ENCODE measurements around the gene ARHGAP40.

ARHGAP40 gene

DNA sequence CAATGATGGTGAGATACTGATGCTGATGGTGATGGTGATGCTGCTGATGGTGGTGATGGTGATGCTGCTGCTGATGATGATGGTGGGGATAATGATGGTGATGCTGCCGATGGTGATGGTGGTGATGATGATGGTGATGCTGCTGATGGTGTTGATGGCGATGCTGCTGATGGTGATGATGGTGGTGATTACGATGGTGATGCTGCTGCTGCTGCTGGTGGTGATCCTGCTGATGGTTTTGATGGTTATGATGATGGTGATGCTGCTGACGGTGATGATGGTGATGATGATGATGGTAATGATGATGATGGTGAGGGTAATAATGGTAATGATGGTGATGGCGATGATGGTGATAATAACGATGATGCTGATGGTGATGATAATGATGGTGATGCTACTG is 50.0 kb downstream of the ARHGAP40 start:
- no peak for DNase-seq (ENCODE audit: low read depth)

DNA sequence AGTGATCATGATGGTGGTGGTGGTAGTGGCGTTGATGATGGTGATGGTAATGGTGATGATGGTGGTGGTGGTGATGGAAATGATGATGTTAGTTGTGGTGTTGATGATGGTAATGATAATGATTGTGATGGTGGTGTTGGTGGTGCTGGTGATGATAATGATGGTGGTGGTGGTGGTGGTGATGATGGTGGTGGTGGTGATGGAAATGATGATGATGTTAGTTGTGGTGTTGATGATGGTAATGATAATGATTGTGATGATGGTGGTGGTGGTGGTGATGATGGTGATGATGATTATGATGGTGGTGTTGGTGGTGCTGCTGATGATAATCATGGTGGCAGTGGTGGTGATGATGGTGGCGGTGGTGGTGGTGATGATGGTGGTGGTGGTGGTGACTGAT is 51.4 kb downstream of the ARHGAP40 start:
- DNase-seq (ENCODE audit: low read depth) = no peak

DNA sequence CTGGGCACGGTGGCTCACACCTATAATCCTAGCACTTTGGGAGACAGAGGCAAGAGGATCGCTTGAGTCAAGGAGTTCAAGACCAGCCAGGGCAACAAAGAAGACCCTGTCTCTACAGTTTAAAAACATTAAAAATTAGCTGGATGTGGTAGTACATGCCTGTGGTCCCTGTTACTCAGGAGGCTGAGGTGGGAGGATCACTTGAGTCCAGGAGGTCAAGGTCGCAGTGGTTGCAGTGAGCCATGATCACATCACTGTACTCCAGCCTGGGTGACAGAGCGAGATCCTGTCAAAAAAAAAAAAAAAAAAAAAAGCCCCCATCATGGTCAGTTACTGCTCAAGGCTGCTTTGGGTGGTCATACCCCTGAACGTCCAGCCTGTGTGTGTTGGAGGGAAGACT is 55.8 kb downstream of the ARHGAP40 start:
- DNase-seq (ENCODE audit: low read depth) = no peak

DNA sequence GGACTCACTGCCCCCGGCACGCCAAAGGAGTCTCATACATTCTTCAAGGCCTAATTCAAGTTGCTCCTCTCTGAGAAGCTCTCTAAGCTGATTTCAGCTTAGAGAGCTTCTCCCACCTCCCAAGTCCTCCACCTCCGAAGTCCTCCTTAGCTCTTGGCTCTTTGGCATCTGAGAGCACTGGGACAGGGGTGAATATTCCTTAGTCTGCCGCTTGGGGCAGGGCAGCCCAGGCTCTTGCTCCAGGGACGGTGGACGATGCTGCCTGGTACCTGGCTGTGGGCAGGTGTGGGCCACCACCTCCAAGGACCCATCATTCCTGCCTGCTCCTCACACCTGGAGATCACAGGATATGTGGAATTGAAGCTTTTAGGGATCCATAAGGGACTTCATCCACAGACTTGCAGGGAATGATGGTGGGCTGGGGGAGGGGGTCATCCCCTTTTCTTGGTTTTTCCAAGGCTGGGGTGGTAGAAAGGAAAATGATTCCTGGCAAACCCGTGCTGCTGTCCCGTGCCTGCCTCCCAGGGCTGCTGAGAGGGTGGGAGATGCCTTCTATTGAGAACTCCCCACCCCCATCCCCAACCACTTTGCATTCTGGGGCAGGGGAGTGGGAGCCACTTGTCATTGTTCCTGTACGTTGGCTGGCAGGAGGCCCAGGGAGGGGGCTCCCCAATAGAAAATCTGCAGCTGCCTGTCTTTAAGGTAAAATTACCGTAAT is 57.4 kb downstream of the ARHGAP40 start:
- DNase-seq (ENCODE audit: low read depth) = no peak

DNA sequence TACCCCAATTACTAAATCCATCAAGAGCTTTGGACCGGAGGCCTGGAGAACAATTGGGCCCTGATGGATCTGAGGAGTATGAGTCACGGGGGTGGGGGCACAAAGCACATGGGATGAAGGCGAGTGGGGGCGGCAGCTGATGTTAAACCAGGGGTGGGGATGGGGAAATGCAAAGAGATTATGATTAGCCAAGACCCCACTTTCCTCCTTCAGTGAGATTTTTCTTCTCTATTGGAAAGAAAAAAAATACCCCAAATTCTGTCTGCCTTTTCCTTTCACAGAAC is 57.9 kb downstream of the ARHGAP40 start:
- DNase-seq (ENCODE audit: low read depth) = no peak

DNA sequence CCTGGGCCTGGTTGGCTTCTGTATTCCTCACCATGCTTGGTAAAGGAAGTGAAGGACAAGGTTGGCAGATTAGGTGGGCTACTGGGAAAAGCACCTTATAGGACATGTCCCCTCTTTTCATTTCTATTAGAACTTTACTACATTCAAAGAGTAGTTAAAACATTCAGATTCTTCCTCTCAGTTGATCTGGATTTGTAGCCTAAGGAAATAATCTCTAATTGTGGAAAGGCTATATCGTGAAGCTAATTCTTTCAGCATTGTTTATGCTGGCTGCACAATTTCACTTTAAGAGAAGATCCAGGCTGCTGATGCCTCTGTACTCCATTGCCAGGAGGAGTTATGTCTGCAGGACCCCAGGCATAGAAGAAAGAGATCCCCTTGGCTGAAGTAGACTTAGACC is 58.8 kb downstream of the ARHGAP40 start:
- no peak for DNase-seq (ENCODE audit: low read depth)

DNA sequence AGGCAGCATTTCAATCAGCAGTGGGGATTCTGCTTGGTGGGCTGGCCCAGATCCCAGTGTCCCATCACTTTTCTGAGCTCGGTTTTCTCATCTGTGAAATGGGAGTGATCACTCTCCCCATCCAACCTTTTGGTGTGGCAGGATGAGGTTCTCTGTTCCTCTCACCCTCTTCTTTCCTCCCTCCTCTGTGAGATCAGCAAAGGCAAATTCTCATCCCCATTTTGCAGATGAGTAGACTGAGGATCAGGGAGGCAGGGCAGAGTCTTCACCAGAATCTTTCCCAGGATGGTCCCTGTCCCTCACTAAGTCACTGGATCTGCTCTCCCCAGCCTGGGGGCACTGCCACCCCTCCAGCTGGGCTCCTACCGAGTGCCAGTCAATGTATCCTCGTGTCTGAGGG is 62.1 kb downstream of the ARHGAP40 start:
- DNase-seq (ENCODE audit: low read depth) = no peak

DNA sequence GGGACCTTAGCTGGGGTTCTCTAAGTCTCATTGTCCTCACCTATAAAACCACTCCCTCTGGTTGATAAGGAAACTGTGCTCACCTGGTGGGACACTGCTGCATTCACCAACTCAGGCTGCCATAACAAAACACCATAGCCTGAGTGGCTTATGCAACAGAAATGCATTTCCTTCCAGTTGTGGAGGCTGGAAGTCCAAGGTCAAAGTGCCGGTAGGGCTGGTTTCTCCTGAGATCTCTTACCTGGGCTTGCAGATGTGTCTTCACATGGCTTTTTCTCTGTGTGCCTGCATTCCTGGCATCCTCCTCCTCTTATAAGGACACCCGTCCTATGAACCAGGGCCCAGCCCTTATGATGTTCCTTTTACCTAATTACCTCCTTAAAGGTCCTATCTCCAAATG is 62.7 kb downstream of the ARHGAP40 start:
- DNase-seq (ENCODE audit: low read depth) = no peak

DNA sequence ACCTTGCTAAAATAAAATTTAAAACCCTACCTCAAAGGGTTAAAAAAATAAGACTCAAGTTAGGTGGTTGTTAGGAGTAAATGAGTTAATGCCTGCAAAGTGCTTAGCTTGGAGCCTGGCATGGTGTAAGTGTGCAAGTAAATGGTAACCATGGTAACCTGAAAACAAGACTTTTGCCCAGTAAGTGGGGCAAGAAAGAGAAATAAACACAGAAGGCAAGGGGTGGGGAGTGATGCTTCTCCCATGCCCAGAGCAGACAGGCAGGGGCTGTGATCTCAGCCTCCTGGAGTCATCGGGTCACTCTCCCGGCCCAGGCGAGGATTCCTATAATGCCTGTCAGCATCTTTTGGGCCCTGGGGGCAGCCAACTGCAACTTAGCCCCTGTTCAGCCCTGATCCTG is 63.5 kb downstream of the ARHGAP40 start:
- DNase-seq (ENCODE audit: low read depth) = no peak

DNA sequence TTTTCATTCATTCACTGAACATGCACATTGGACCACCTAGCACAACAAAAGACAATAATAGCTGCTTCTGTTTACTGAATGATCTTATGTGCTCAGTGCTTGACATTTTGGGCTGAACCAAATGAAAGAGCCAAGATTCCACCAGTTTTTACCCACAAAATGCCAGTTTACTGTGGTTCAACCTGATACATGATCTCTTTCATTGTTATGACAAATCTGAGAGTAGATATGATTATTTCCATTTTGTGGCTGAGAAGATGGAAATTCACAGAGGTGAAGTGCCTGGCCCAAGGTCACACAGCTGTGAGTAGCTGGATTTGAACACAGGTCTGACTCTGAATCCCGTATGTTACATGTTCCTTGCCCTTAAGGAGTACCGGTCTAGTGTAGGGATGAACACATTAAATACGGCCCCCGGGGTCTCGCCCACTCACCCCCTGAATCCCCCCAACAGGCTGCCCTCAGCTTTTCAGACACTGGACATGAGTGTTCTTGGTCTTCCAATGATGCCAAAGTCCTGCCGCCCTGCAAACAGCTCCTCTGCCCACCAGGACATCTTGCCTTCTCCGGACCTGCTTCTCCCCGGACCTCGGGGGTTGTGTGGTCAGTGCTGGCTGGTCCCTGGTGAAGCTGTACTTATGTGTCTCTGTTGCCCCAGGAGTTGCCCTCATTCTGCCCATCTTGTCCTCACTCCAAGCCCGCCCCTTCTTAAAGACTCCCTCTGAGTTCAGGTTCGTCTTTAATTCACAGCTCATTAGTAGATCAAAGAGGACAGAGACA is 64.1 kb downstream of the ARHGAP40 start:
- DNase-seq (ENCODE audit: low read depth) = no peak

DNA sequence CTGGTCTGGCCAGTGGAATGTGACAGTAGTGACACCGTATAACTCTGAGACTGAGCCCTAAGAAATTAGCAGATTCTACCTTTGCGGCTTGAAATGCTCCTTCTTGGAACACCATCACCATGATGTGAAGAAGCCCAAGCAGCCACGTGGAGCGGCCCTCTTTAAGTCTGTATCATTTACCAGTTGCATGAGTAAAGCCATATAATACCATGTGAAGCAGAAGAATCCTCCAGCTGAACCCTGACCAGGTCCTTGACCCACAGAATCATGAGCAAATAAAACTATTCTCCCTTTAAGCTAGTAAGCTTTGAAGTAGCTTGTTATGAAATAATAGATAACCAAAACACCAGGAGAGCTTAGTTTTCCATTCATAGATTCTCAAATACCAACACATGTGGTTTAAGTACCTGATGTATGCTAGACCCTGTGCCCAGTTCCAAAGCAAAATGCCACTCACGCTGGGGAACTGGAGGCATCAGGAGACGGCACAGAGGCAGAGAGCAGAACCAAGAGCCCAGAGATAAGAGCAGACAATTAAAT is 65.9 kb downstream of the ARHGAP40 start:
- no peak for DNase-seq (ENCODE audit: low read depth)

DNA sequence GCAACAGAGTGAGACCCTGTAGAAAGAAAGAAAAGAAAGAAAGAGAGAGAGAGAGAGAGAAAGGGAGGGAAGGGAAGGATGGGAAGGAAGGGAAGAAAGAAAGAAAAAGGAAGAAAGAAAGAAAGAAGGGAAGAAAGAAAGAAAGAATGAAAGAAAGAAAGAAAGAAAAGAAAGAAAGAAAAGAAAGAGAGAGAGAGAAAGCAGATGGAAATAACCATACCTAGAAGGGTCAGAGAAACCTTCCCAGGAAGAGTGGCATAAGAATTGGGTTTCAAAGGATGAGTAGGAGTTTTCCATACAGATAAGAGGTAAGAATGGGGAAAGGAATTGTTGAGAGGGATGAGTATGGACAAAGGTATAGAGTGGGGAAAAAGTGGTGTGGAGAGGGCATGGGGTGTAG is 68.1 kb downstream of the ARHGAP40 start:
- no peak for DNase-seq (ENCODE audit: low read depth)

DNA sequence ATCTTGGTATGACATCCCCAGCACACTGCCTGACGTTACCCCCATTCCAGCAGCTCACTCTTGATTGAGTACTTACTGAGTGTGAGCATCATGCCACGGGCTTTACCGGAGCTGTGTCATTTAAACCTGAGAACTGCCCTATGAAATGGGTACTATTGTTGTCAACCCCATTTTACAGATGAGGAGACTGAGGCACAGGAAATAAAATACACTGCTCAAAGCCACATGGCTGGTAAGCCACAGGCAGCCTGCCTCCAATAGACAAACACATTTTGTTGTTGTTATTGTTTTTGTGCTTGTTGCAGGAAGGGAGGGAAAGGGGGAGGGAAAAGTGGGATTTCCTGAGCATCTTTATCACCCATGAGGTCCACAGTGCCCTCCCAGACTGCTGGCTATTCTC is 69.2 kb downstream of the ARHGAP40 start:
- DNase-seq (ENCODE audit: low read depth) = no peak

DNA sequence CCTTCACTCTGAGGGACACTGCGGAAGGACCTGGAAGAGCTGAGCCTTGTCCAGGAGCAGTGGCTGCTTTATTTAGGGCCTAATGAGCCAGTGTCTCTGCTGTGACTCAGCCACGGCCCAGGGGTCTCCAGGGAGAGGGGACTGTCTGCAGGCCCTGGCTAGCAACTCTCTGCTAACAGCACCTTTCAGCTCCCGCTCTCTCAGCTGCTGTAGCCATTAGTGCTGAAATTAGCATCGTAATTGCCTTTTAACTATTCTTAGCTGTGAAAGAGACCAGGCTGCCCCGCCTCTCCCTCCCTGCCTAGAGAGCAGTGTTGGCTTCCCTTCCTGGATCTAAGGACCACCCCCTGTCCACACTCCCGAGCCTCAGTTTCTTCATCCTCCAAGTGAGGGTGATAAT is 69.6 kb downstream of the ARHGAP40 start:
- DNase-seq (ENCODE audit: low read depth) = no peak

DNA sequence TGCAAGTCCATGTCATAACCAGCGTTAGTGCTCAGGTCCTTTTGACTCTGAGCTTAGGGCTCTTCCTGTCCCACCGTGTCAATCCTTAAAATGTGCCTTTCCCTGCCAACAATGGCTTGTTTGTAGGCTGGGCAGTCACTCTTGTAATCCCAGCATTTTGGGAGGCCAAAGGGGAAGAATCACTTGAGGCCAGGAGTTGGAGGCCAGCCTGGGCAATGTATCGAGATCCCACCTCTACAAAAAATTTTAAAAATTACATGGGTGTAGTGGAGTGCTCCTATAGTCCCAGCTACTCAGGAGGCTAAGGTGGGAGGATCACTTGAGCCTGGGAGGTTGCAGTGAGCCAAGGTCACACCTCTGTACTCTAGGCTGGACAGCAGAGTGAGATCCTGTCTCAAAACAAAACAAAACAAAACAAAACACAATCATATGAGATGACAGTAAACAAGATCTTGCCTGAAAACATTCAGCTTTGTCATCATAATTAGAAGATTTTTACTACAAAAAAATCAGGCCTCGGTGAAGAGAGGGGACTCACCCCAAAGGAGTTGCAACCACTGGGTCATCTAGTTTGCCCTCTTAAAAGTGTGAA is 70.2 kb downstream of the ARHGAP40 start:
- DNase-seq (ENCODE audit: low read depth) = no peak

DNA sequence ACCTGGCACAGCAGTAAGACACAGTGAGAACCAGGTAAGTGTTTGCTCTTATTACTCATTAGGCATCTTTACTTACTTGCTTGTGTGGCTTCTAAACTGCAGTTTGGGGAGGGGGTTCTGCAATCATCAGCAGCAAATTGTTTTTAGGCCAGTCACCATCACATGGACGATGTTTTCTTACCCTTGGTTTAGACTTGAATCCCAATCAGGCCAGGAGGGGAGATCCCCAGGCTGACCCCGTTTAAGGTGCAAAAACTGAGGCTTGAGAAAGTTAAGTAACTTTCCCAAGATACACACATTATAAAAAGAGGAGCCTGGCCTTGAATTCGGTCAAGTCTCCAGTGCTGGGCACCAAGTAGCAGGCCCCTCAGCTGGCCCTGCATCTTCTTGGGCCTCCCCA is 70.9 kb downstream of the ARHGAP40 start:
- no peak for DNase-seq (ENCODE audit: low read depth)

DNA sequence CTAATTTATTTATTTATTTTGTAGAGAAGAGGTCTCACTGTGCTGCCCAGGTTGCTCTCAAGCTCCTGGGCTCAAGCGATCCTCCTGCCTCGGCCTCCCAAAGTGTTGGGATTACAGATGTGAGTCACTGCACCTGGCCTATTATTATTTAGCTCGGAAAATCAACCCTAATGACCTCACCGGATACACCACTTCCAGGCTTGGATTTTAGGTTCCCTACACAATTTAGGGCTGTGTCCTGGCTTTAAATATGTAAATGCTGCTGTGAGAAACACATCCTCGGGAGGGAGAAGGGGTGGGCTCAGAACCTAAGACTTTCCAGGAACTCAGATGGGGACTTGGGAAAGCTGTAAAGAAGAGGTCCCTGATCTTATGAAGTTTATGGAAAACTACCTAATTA is 71.7 kb downstream of the ARHGAP40 start:
- DNase-seq (ENCODE audit: low read depth) = no peak

DNA sequence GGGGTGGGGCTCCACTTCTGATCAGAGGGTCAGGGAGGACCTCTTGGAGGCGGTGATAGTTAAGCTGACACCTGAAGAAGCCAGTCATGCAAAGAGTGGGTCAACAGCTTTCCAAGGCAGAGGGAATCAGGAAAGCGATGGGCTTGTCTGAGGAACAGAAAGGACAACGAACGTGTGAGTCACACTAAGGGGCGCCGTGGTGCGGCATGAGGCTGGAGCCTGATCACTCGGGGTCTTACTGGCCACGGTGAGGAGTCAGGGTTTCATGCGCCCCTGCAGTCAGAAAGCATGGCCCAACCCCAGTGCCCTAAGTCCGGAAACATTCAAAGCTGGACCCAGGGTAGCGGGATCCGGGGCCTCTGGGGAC is 72.1 kb downstream of the ARHGAP40 start:
- no peak for DNase-seq (ENCODE audit: low read depth)

DNA sequence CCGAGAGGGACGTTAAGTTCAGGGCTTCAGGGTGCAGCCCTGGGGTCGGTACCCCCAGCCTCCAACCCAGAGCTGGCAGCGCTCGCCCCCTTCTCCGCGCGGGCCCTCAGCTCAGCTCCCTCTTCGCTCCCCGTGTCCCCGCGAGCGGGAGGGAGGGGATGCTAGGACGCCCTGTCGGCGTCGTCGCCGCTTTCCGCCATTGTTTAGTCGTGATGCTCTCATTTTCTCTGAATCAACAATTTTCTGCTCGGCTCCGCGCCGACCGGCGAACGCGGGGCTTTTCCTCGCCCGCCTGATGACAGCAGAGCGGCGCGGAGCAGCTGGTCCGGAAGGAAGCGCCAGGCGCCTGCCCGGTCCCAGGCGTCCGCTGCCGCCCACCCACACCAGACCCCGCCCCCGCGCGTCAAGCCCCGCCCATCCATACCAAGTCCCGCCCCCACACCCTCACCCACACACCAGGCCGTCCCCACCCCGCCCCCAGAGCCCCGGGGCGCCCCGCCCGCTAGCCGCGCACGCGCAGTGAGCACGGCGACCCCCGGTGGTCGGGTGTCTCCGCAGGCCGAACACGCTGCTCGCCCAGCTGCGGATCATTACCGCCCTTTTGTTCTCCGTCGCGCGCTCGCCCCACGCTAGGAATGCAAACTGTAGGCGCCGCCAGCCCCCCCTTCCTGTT is 72.6 kb downstream of the ARHGAP40 start:
- DNase-seq (ENCODE audit: low read depth) = no peak

DNA sequence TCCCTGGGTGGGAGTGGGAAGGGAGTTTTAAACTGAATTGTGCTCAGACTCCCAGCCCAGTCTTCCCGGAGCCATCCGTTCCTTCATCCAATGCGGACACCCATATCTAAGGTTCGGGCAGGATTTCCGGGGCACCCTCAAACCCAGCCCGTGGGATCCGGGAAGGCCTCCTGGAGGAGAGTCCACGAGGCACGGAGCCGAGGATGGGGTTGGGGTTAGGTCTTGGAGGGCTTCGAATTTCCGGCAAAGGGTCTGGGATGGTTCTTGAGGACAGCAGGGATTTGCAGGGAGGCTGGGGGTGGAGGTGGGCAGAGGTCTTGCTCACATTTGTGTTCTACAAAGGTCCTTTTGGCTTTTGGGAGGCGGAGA is 73.1 kb downstream of the ARHGAP40 start:
- DNase-seq (ENCODE audit: low read depth) = no peak

DNA sequence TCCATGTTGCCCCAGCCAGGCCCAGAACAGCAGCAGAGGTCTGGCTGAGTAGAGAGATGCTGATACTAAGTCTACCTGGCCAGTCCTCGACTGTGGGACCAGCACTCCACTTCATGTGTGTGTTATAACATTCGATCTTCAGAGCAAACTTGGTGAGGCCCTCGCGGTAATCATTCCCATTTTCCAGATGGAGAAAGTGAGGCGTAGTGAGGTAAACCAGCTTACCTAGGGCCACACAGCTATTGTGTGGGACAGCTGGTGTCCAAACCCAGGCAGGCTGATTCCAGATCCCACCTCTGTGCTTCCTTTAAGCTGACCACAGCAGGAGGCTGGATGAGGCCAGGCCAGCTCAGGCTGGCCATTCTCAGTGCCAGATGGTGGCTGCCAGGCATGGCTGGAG is 75.0 kb downstream of the ARHGAP40 start:
- DNase-seq (ENCODE audit: low read depth) = no peak

DNA sequence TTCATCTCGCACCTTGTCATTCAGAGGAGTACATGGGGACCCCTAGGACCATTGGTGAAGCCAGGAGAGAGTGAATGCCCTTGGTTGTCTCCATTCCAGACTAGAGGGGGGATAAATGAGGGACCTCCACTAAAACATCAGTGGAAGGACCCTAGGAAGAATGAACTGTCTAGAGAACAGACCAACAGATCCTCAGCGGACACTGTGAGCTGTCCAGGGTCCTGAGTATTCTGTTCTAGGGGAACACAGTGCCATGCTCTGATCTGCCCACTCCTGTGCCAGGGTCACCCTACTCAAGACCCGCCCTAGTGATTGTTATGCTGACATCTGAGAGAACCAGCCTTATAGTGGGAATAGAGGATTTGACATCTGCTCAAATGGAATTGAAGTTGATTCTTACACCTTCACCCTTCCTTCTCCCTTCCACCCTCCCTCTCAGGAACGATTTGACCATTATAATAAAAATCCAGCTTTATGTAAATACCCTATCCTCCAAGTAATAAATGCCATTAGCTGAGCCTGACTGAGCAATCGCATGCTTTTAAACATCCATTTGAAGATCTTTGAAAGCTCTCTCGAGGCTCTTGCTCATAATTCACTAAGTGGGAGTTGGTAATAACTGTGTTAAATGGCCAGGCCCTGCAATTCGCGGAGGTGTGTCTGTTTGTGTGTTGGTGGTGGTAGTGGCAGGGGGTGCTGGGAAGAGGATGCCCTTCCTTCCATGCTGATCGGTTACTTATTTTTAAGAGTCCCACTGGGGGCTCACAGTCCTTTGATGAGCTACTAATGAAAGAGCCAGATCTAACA is 79.1 kb downstream of the ARHGAP40 start:
- no peak for DNase-seq (ENCODE audit: low read depth)

Measured in GM04503 (cell line).